Suprapubic skin (tissue), 4 donors: Measurements from ENCODE around the gene PEPD. TPM values are rescaled to one million over a fixed set of nuclear protein-coding genes. Genes with fewer than 3 reads are reported as not detected.

Experiments used
- DNase-seq, 2 donors: peaks; one replicate each; pipeline ENCODE4 v3.0.0-alpha.2; 2019; ENCODE audit warnings: low spot score in 2 of 2
- H3K27ac ChIP-seq: fragments of 200-600 bp; sonication (generic); one replicate; pipeline ENCODE4 v1.5.1; 2019
- H3K27me3 ChIP-seq: fragments of 200-600 bp; sonication (generic); one replicate; pipeline ENCODE4 v1.5.1; 2019
- H3K36me3 ChIP-seq: fragments of 200-600 bp; sonication (generic); one replicate; pipeline ENCODE4 v1.5.1; 2019
- H3K4me1 ChIP-seq: fragments of 200-600 bp; sonication (generic); one replicate; pipeline ENCODE4 v1.5.1; 2019
- H3K4me3 ChIP-seq: fragments of 200-600 bp; sonication (generic); one replicate; pipeline ENCODE4 v1.5.1; 2019; ENCODE audit warnings: mild to moderate bottlenecking
- H3K9me3 ChIP-seq: fragments of 200-600 bp; sonication (generic); one replicate; pipeline ENCODE4 v1.5.1; 2019
- EP300 ChIP-seq: sonication (generic); formaldehyde crosslinking; IDR thresholded peaks from one replicate; pipeline ENCODE4 v1.6.1; 2017; ENCODE audit warnings: antibody characterized with exemption
- POLR2A ChIP-seq, 2 donors: fragments of 450-650 bp; IDR thresholded peaks; one replicate each; pipeline ENCODE4 v1.6.1; 2017; ENCODE audit warnings: antibody characterized with exemption in 2 of 2, mild to moderate bottlenecking in 2 of 2, moderate library complexity in 2 of 2
- POLR2AphosphoS5 ChIP-seq, 3 donors: sonication (generic); formaldehyde crosslinking; IDR thresholded peaks; one replicate each; pipeline ENCODE4 v1.6.1; 2017; ENCODE audit warnings: antibody characterized with exemption in 3 of 3
- WGBS: methylation state at CpG from one replicate; pipeline ENCODE4 v1.1.5; 2018; 5-methylcytosine and 5-hydroxymethylcytosine counted together
- total RNA-seq, 4 donors: library from RNA; depleted of rRNA; stranded (reverse); fragments of >200 nt; gene quantifications; one replicate each; pipeline ENCODE4 v1.1.0, GENCODE V29; 2016
- TF ChIP-seq, protein P1 (sequence below), 2 donors: fragments of 200-600 bp in 1 of 2; fragments of 450-650 bp in 1 of 2; sonication (generic) in 1 of 2; IDR thresholded peaks; one replicate each; pipeline ENCODE4 v1.5.1; 2016 to 2019; ENCODE audit warnings: antibody characterized with exemption in 2 of 2, mild to moderate bottlenecking in 1 of 2, moderate library complexity in 1 of 2

The PEPD gene
- total RNA-seq, 4 donors from 2014 or later, result 35.2 to 73.8 (median 55.9) TPM

GRCh38 chr19:33465834-33466233 lies 55.8 kb downstream of the PEPD start:
- Histone ChIP-seq H3K4me3 (no peak overlapping the region), H3K9me3 (no peaks in the 10 kb centered on the region), H3K27ac (no peak overlapping the region), H3K4me1 (no peaks in the 10 kb centered on the region), H3K36me3 (peaks cover 22% of the 10 kb centered on the region), H3K27me3 (no peaks in the 10 kb centered on the region)
- WGBS, result 93% methylated on average over 1 of the region's 1 CpG
- TF ChIP-seq POLR2AphosphoS5 (IDR thresholded peaks at IDR 0.05), result no peak
- TF ChIP-seq POLR2A (IDR thresholded peaks at IDR 0.05), result no peak
- TF ChIP-seq, protein P1, sequence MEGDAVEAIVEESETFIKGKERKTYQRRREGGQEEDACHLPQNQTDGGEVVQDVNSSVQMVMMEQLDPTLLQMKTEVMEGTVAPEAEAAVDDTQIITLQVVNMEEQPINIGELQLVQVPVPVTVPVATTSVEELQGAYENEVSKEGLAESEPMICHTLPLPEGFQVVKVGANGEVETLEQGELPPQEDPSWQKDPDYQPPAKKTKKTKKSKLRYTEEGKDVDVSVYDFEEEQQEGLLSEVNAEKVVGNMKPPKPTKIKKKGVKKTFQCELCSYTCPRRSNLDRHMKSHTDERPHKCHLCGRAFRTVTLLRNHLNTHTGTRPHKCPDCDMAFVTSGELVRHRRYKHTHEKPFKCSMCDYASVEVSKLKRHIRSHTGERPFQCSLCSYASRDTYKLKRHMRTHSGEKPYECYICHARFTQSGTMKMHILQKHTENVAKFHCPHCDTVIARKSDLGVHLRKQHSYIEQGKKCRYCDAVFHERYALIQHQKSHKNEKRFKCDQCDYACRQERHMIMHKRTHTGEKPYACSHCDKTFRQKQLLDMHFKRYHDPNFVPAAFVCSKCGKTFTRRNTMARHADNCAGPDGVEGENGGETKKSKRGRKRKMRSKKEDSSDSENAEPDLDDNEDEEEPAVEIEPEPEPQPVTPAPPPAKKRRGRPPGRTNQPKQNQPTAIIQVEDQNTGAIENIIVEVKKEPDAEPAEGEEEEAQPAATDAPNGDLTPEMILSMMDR (IDR thresholded peaks at IDR 0.05), result no peak
- TF ChIP-seq EP300, result no peak
- DNase-seq, result no peak

DNA sequence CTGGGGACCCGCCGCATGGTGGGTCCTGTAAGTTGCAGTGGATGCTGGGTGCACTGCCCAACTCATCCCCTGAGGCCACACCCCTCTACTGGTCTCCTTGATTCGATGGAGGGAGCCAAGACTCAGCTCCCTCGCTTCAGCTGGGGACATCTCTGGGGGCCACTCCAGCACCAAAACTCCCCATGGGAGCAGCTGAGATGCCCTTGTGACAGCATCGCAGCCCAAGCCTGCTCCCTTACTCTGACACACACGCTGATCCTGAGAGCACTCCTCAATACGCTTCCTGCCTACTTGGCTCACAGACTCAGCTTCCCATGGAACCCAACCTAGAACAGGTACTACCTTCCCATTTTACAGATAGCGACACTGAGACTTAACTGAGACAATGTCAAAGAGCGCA lies 56.2 kb downstream of the PEPD start:
- no peak overlapping the region for H3K27ac ChIP-seq
- no peaks in the 10 kb centered on the region for H3K9me3 ChIP-seq
- no peaks in the 10 kb centered on the region for H3K4me1 ChIP-seq
- H3K36me3 ChIP-seq, result peaks cover 27% of the 10 kb centered on the region
- DNase-seq, result peak in 1 of 2 donors; percentile 44
- H3K4me3 ChIP-seq, result no peak overlapping the region
- WGBS, result 88% methylated on average over 7 of the region's 9 CpGs
- TF ChIP-seq EP300, result no peak
- TF ChIP-seq, protein P1 (IDR thresholded peaks at IDR 0.05), result no peak
- no peak for TF ChIP-seq POLR2A (IDR thresholded peaks at IDR 0.05)
- TF ChIP-seq POLR2AphosphoS5 (IDR thresholded peaks at IDR 0.05), result no peak
- H3K27me3 ChIP-seq, result no peaks in the 10 kb centered on the region

DNA sequence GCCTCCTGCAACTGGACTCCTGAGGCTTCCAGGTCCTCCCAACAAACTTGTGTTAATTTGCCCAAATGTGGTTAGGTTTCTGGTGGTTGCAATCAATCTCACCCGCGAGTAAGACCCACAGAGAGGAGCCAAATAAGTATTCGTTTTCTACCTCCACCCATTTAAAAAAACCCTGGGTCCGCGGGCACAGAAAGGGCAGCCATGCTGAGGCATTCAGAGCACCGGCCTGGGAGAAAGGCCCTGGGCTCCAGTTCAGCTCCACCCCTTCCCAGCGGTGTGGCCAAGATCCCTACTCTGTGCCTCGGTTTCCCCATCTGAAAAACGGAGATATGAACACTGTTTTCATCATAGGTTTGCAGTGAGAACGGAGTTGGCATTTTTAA lies 56.9 kb downstream of the PEPD start:
- no peak overlapping the region for H3K27ac ChIP-seq
- H3K9me3 ChIP-seq, result no peaks in the 10 kb centered on the region
- H3K4me3 ChIP-seq, result no peak overlapping the region
- no peaks in the 10 kb centered on the region for H3K27me3 ChIP-seq
- peaks cover 28% of the 10 kb centered on the region for H3K36me3 ChIP-seq
- DNase-seq, result no peak
- TF ChIP-seq POLR2AphosphoS5 (IDR thresholded peaks at IDR 0.05), result no peak
- TF ChIP-seq POLR2A (IDR thresholded peaks at IDR 0.05), result no peak
- no peak for TF ChIP-seq EP300
- TF ChIP-seq, protein P1 (IDR thresholded peaks at IDR 0.05), result no peak
- 93% methylated on average over 6 of the region's 10 CpGs for WGBS
- no peaks in the 10 kb centered on the region for H3K4me1 ChIP-seq

- 91% methylated on average over 11 of the region's 12 CpGs for WGBS
- peaks cover 28% of the 10 kb centered on the region for H3K36me3 ChIP-seq
- TF ChIP-seq, protein P1 (IDR thresholded peaks at IDR 0.05), result no peak
- TF ChIP-seq POLR2A (IDR thresholded peaks at IDR 0.05) (no peak), POLR2AphosphoS5 (IDR thresholded peaks at IDR 0.05) (no peak), EP300 (no peak)
Measured at GRCh38 chr19:33464010-33464732, 57.4 kb downstream of the PEPD start.

GRCh38 chr19:33463199-33463598 lies 58.4 kb downstream of the PEPD start:
- Histone ChIP-seq H3K4me3 (no peak overlapping the region), H3K4me1 (no peaks in the 10 kb centered on the region), H3K27me3 (no peaks in the 10 kb centered on the region), H3K36me3 (peaks cover 28% of the 10 kb centered on the region), H3K9me3 (no peaks in the 10 kb centered on the region), H3K27ac (no peak overlapping the region)
- DNase-seq, result peak in 1 of 2 donors; percentile 0
- WGBS, result 80% methylated on average over 10 of the region's 10 CpGs
- TF ChIP-seq EP300 (no peak), POLR2AphosphoS5 (IDR thresholded peaks at IDR 0.05) (no peak), POLR2A (IDR thresholded peaks at IDR 0.05) (no peak)
- TF ChIP-seq, protein P1 (IDR thresholded peaks at IDR 0.05), result no peak

More at GRCh38 chr19:33464010-33464732, 57.4 kb downstream of the PEPD start:
- Histone ChIP-seq H3K9me3 (no peaks in the 10 kb centered on the region), H3K27ac (no peak overlapping the region), H3K4me1 (no peaks in the 10 kb centered on the region), H3K4me3 (no peak overlapping the region), H3K27me3 (no peaks in the 10 kb centered on the region)
- DNase-seq, result peak in 1 of 2 donors; percentile 44
